HEK293T (cell line): ENCODE results near the gene CX3CL1.

Experiments
- ARNT ChIP-seq: fragments of 450-650 bp; IDR thresholded peaks from 2 replicates; pipeline ENCODE4 v1.6.1; 2017; ENCODE audit warnings: mild to moderate bottlenecking
- BHLHE40 ChIP-seq: fragments of 450-650 bp; IDR thresholded peaks from 2 replicates; pipeline ENCODE4 v1.6.1; 2016; ENCODE audit warnings: mild to moderate bottlenecking, moderate library complexity, borderline replicate concordance
- CTBP1 ChIP-seq: fragments of 450-650 bp; IDR thresholded peaks from 2 replicates; pipeline ENCODE4 v1.6.1; 2016; ENCODE audit warnings: borderline replicate concordance
- ELF4 ChIP-seq: fragments of 450-650 bp; IDR thresholded peaks from 2 replicates; pipeline ENCODE4 v1.6.1; 2017; ENCODE audit warnings: antibody characterized with exemption
- FOXA1 ChIP-seq: fragments of 450-650 bp; IDR thresholded peaks from 2 replicates; pipeline ENCODE4 v1.6.1; 2016; ENCODE audit warnings: mild to moderate bottlenecking
- FOXK2 ChIP-seq: fragments of 450-650 bp; IDR thresholded peaks from 2 replicates; pipeline ENCODE4 v1.6.1; 2016; ENCODE audit warnings: mild to moderate bottlenecking
- FOXM1 ChIP-seq: fragments of 450-650 bp; IDR thresholded peaks from 2 replicates; pipeline ENCODE4 v1.6.1; 2017; ENCODE audit warnings: mild to moderate bottlenecking, borderline replicate concordance
- NFRKB ChIP-seq: fragments of 450-650 bp; IDR thresholded peaks from 2 replicates; pipeline ENCODE4 v1.6.1; 2016; ENCODE audit warnings: mild to moderate bottlenecking, moderate library complexity
- SP1 ChIP-seq: fragments of 450-650 bp; IDR thresholded peaks from 2 replicates; pipeline ENCODE4 v1.6.1; 2017
- SUZ12 ChIP-seq: fragments of 450-650 bp; IDR thresholded peaks from 2 replicates; pipeline ENCODE4 v1.6.1; 2016; ENCODE audit warnings: mild to moderate bottlenecking
- TARDBP ChIP-seq: fragments of 450-650 bp; IDR thresholded peaks from 2 replicates; pipeline ENCODE4 v1.6.1; 2016
- ZNF384 ChIP-seq: fragments of 450-650 bp; IDR thresholded peaks from 2 replicates; pipeline ENCODE4 v1.6.1; 2016

GRCh38 chr16:57405097-57405496 lies 32.8 kb downstream of the CX3CL1 start:
- TF ChIP-seq ELF4 (no peak), FOXM1 (no peak), SUZ12 (no peak), BHLHE40 (no peak), FOXA1 (no peak), ARNT (no peak), ZNF384 (no peak), SP1 (no peak), NFRKB (no peak), FOXK2 (no peak), CTBP1 (no peak), TARDBP (no peak)
